Right hindlimb (tissue), 1 donor: ENCODE measurements around the gene SSX2IP.
"Not testable (repeated sequence)": the region's sequence is repeated elsewhere in the genome, so short reads cannot be mapped to it uniquely, and the experiment has no call there.

Experiments used
- DNase-seq: peaks from one replicate; pipeline ENCODE4 v3.0.0-alpha.2; 2018

The SSX2IP gene, protein sequence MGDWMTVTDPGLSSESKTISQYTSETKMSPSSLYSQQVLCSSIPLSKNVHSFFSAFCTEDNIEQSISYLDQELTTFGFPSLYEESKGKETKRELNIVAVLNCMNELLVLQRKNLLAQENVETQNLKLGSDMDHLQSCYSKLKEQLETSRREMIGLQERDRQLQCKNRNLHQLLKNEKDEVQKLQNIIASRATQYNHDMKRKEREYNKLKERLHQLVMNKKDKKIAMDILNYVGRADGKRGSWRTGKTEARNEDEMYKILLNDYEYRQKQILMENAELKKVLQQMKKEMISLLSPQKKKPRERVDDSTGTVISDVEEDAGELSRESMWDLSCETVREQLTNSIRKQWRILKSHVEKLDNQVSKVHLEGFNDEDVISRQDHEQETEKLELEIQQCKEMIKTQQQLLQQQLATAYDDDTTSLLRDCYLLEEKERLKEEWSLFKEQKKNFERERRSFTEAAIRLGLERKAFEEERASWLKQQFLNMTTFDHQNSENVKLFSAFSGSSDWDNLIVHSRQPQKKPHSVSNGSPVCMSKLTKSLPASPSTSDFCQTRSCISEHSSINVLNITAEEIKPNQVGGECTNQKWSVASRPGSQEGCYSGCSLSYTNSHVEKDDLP

DNA sequence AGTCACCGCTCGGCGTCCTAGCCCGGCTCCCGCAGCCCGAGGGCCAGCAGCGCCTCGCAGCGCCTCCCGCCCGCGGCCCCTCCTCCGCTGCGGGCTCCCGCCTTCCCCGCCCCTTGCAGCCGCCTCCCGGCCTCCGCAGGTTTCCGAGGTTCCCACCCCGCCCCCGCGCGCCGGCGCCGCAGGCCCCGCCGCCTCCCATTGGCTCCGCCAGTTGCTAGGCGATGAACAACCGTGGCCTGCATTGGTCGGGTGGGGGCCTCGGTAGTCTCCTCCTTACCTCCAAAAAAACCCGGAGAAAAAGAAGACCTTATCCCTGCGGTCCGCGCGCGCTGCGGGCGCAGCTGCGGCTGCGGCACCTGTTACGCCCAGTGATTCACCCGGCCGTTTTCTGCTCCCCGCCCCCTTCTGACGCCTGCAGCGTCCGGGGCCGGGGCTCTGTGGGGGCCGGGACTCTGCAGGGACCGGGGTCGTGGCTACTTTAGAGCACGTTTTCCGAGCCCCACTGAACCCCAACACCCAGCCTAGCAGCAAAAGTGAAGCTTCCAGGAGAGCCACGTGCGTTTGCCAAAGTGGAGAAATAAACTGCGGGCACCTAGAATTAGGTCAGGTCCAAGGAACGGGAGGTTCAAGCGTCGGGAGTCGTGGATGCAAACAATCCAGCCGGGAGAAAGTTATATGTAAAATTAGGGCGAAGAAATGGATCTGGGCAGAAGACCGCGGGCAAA is at the start of gene SSX2IP:
Gene SSX2IP, minus strand, starts transcription at position 65 of the 725 bp plus-strand sequence. CDS start 19,242 bp downstream, outside the sequence.
- peak; percentile 98 for DNase-seq

DNA sequence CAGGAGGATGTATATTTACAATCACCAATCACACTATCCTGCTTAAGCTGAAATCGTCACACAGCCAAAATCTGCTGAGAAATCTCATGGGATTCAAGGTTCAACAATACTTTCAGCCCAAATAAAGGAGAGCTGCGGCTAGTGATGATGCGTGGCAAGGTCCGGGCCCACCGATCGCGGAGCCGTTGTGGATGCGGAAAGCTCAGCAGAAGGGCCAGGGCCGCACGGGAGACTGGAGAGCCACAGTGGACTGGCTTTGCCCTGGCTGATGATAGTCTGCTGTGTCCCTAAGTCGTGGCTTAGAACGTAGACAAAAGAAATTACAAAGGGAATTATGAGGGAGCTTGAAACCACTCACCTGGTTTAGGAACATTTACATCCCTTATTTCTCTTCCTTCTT is 48.0 kb upstream of the SSX2IP start:
- DNase-seq = no peak

DNA sequence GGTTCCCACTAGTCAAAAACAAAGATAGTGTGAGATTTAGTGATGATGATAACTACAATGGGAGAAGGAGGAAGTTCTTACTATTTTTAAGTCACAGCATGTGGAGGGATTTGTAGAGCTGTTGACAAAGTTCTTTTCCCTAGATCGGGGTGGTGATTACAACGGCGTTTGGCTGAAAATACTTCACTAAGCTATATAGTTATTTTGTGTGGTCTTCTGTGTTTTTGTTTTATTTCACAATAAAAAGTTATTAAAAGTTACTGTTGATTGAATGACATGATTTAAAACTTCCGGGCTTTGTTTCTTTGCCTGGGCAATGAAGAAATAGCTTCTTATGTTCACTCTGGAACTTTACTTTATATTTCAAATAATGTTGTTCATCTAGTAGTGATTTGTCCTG is 47.3 kb upstream of the SSX2IP start:
- DNase-seq = no peak

DNA sequence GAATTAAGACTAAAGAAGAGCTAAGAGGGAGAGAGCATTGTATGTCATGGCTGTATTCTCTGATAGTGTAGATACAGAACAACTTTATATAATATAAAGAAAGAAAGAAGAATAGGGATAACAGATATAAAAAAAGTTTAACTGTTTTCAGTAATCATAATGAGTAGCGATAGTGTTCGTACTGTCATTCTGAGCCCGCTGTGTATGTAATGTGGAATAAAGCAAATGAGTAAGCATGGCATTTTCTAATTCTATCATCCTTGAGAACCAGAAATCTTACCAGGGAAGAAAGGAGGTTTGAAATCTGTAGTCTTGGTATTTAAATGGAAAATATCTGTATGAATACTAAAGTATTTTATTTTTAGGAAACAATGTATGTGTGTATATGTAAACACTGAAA is 46.7 kb upstream of the SSX2IP start:
- no peak for DNase-seq

DNA sequence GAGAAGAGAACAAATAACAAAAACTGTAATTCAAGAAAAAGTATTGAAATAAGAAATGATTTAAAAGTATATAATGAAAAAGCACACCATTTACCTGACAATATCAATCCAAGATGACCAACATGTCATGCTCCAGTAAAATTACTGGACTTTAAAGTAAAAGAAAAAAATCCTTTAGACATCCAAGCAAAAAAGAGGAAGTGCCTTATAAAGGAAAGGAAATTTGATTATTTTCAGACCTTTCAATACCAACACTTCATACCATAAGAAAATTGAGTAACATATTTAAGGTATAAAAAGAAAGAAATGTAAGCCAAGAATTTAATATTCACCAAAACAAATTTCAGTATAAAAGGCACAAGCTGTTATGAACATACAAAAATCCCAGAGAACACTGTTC is 46.2 kb upstream of the SSX2IP start:
- DNase-seq = no peak

DNA sequence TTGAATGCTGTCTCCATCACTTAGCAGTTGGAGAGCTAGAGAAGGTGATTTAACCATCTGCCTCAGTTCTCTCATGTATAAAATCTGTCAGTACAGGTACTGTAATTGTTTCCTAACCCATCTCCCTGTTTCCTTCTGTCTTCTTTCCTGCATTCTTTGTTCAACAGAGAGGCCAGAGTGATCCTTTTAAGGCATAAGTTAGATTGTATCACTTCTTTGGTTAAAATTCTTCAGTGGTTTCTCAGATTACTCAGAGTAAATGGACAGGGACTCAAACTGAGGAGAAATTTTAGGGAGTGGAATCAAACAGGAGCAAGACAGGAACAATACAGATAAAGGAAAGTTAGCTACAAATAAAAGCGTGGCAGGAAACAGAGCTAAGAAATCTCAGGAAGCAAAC is 45.2 kb upstream of the SSX2IP start:
- DNase-seq = no peak

DNA sequence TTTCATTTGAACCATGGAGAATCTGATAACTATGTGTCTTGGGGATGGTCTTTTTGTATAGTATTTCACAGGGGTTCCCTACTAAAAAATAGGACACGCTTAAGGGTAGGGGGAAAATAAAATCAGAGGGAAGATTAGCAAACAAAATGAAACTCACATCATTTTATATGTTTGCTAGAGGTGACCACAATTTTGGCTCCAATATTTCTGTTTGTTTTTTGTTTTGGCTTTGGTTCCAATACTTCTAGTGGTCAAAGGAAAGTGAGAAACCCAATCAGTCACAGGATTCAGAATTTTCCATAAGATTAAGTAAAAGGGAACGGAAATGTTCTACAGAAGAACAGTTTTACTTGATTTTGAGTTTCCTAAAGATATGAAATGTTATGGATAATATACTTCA is 42.3 kb upstream of the SSX2IP start:
- no peak for DNase-seq

DNA sequence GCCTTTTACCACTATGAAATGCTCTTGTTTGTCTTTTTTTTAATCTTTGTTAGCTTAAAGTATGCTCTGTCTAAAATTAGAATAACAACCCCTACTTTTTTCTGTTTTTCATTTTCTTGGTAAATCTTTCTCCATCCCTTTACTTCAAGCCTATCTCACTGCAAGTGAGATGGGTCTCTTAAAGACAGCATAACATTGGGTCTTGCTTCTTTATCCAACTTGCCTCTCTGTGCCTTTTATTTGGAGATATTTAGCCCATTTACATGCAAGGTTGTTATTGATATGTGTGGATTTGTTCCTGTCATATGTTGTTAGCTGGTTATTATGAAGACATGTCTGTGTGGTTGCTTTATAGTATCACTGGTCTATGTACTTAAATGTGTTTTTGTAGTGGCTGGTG is 41.3 kb upstream of the SSX2IP start:
- DNase-seq = no peak

DNA sequence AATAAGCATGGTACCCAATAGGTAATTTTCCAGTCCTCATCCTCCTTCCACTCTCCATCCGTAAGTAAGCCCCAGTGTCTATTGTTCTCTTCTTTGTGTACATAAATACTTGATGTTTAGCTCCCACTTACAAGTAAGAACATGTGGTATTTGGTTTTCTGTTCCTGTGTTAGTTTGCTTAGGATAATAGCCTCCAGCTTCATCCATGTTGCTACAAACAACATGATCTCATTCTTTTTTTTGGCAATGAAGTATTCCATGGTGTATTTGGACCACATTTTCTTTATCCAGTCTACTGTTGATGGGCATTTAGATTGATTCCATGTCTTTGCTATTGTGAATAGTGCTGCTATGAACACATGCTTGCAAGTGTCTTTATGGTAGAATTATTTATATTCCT is 37.5 kb upstream of the SSX2IP start:
- DNase-seq = not testable (repeated sequence)

DNA sequence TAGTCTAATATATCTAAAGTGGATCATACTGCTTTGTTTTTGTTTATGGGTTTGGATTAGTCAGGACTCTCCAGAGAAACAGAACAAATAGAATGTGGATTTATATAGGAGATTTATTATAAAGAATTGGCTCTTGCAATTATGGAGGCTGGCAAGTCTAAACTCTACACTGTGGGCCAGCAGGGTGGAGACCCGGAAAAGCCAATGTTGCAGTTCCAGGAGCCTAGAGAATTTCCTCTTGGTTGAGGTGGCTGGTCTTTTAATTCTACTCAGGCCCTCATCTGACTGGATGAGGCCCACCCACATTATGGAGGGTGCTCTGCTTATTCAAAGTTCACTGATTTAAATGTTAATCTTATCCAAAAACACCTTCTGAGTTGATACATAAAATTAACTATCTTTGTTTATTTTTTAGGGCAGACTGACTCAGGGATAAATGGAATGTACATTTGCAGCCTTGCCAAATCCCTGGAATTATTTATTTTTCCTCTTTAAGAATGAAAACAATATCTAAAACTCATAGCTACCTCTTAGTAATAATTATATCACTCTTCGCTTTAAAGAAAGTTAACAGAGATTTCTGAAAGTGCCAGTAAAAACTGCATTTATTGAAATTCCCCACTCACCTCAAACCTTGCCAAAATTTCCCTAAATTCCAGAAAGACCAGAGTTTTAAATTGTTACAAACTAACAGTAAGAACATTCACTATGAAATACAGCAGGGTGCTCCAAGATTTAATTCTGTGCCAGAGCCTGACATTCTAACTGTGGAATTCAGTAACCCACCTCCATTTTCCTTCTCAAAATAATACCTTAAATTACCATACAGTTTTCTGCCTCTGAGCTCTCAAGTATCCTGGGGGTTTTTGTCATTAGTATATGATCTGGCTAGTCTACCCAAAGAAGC is 36.6 kb upstream of the SSX2IP start:
- DNase-seq = no peak

DNA sequence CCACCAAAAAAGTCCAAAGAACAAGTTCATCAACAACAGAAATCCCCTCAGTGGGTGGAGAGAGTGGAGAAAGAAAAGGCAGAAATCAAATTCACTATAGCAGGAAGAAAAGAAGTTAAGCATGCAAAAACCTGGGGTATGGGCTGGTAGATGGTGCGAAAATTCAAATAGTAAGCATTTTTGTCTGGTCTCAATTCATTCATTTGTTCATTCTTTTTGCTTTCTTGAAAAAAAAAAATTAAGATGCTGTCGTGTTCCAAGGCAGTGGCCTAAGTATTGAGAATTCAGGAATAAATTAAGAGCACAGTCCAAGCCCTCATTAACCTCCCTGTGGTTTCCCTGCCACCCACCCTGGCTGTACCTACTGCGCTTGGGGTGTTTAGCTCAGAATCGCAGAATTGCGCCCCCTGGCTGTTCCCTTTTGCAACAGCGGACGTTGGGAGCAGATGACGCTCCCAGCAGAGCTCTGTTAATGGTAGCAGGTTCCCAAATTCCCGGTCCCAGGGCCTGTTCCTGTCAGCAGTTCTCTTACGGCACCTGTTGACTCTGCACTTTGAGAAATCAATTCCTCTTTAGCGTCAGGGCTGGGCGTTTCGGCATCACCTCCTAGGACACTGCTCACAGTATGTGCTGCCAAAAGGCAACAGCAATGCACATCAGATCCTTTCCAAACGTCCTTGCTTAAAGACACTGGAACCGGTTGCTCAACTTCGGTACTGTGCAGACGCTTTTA is 34.0 kb upstream of the SSX2IP start:
- no peak for DNase-seq

DNA sequence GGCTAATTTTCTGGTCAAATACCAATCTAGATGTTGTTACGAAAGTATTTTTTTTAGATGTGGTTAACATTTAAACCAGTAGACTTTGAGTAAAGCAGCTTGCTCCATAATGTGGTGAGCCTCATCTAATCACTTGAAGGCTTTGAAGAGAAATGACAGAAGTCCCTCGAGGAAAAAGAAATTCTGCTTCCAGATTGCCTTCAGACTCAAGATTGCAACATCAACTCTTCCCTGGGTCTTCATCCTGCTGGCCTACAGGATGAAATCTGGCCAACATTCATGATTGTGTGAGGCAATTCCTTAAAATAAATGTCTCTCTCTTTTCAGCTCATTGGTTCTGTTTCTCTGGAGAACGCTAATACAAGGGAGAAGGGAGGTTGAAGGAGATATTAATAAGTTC is 32.5 kb upstream of the SSX2IP start:
- no peak for DNase-seq

DNA sequence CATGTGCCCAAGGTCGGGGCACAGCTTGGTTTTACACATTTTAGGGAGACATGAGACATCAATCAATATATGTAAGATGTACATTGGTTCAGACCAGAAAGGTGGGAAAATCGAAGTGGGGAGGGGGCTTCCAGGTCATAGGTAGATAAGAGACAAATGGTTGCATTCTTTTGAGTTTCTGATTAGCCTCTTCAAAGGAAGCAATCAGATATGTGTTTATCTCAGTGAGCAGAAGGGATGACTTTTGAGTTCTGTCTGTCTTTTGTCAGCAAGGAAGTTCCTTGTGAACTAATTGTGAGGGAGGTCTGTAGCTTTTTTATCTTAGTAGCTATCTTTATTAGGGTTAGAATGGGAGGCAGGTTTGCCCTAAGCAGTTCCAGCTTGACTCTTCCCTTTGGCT is 31.6 kb upstream of the SSX2IP start:
- DNase-seq = not testable (repeated sequence)

DNA sequence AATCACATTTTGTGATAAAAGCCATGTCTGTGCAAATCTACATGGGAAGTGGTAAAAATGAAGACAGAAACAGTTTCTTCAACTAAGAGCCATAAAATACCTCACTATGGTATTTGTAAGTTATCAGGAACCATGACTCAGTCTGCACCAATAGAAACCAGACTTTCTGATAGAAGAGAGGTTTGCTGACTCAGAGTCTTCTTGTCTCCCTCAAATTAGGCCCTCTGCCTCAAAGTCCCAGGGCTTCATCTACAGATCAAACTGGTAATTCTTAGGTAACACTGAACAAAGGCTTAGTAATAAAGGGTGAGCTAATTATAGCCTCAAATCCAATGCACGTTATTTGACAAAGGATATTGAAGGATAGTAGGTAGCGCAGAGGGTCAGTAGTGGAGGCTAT is 30.9 kb upstream of the SSX2IP start:
- DNase-seq = no peak

DNA sequence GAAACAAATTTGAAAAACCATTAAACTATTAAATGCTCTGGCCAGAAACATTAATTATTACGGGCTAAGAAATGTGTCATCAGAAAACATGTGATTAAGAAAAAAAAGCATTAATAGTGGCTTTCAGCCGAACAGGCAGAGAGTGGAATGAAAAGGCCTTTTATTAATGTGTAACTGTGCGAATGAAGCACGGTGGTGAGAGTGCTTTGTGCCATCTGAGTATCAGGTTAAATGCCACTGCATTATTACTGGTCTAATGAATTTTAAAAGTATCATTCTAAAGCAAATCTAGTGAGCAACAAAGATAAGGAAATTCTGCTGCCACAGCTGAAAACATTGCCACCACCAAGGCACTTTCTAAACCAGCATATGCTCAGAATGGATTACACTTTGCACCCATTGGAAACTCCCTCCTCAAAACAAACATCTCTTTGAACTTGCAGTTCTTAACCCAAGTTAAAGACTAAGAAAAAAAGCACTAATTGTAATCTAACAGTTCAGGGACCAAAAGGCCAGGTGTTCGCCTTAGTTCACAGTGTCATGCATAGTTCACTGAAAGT is 30.0 kb upstream of the SSX2IP start:
- no peak for DNase-seq

DNA sequence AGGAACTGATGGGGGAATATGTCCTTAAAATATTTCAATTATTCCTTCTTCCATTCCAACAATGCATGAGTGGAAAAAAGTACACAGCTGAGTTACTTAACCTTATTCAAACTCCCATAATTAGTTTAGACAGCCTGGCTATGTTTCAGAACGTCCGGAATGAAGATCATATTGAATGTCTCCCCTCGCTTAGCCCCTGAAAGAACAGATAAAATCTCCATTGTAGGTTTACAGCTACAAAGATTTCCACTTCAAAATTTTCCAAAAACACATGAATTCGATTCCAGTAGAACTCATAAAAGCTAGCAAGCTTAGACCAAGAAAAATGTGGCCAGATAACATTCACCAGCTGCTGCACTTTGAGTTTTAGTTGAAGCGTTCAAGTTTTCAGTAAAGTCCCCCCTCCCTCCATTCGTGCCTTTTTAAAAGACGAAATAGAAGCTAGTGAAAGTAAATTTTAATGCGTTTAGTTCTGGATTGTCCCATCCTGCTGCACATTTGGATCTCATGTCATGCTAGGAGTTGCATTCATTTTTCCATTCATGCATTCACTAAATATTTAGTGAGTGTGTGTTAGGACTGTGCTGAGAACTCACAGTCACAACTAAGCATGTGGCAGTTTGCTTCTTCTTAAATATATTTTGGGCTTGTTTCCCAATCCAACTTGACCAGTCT is 29.4 kb upstream of the SSX2IP start:
- DNase-seq = peak; percentile 25

DNA sequence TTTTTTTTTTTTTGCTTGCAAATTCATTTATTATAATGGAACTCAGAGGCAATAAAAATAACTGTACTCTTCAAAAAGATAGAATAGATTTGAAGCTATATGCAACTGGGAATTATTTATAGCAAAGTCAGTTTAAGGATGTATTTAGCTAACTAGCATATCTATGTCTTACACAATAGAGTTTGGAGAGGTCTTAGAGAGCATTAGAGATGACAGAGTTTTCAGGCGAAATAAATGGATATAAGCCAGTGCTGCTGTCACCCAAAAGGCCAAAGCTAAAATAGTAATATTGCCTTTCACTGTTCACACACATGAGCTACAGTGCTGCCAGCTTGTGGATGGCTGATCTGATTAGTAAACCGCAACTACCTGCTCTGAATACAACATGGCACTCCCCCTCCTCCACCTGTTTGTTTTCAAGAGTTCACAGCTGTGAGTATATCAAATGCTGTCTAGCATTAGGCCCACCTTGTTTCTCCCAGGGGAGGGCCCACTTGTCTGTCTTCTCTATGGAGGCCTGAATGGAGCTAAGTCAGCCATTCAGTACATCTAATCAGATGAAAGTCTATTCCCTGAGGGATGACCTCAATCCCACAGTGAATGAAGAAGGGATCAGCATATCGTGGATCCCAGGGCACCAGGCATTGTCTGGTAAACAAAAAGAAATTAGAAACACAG is 25.2 kb upstream of the SSX2IP start:
- no peak for DNase-seq

DNA sequence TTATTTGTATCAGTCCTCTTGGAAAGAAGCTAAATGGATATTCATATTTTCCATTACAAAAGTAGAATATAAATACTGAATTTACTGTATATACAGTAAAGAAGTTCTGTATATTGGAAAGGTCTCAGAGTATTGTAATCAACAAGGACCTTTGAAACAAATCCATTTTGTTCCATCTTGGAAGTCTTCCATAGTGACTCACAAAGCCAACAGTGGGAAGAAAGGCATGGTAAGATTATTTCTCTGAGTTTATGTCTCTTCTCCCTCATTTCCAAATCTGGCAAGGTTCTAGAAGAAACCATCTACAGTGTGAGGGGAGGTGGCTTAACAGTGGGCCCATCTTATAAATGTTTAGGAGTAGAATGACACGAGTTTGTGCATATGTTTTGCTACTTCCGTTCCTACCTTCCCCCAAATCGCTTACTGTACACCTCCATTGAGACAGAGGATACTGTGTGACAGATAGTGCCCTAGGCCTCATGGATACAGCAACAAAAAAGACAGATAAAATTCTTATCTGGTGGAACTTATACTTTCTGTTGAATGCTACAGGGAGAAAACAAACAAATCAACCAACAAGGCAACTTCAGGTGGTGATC is 22.1 kb upstream of the SSX2IP start:
- DNase-seq = no peak

DNA sequence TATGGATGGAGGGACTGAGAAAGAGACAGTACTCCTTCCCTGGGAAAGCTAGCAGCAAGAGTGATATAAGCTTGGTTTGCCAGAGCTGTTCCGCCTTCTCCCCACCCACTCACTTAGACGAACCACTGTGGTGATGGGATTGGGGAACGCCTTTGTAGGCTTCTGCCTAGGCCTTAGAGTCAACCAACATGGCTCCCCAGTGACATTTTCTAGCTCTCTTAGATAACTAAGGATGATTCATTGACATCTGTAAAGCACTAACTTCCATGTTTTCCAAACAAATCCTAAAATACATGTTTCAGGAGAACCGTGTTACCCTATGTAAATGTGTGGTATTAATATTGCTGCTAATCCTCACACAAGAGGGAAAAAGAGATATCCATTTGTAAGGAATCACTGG is 21.6 kb upstream of the SSX2IP start:
- no peak for DNase-seq

DNA sequence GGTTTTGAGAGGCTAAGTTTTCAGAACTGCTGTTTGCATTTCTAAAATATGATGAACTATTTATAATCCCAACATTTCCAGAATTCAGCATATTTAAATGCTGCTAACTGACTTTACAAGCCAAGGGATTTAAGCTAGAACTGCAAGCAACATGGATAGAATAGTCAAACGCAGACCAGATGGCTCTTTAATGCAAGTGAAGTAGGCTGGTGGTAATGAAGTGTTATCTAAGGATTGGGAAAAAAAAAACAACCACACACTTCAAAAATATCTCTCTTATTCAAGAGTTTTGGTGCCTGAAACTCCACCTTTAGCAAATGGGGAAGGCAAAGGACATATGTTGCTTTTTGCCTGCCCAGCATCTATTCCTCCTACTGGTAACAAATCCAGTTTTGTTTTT is 20.9 kb upstream of the SSX2IP start:
- DNase-seq = no peak
